ENCODE results near the gene ERN2. TPM values are rescaled to one million over a fixed set of nuclear protein-coding genes. Genes with fewer than 3 reads are reported as not detected.
"Not testable (repeated sequence)": the region's sequence is repeated elsewhere in the genome, so short reads cannot be mapped to it uniquely, and the experiment has no call there.

The ERN2 gene
- total RNA-seq, 1 donor: not detected

- no peak for TF ChIP-seq CTCF (IDR thresholded peaks at IDR 0.05; ENCODE audit: extremely low read depth, low read depth, low read length)
- no peaks in the 10 kb centered on the region for H3K4me1 ChIP-seq (ENCODE audit: insufficient read depth, low read length)
- H3K9me3 ChIP-seq (ENCODE audit: low read depth, low read length): no peaks in the 10 kb centered on the region
- DNase-seq (ENCODE audit: insufficient read length, low spot score, missing footprints): no peak
- H3K4me2 ChIP-seq (ENCODE audit: insufficient read depth, low read length): no peak overlapping the region
- H3K36me3 ChIP-seq (ENCODE audit: insufficient read depth, low read length): no peaks in the 10 kb centered on the region
- H3K27ac ChIP-seq (ENCODE audit: low read depth, low read length): no peak overlapping the region
- no peaks in the 10 kb centered on the region for H3K79me2 ChIP-seq (ENCODE audit: insufficient read depth, low read length)
- H3K4me3 ChIP-seq (ENCODE audit: insufficient read depth, low read length): no peak overlapping the region
- no peak overlapping the region for H2AFZ ChIP-seq (ENCODE audit: low read length)
- no peaks in the 10 kb centered on the region for H4K20me1 ChIP-seq (ENCODE audit: insufficient read depth, low read length)
- peaks cover 3% of the 10 kb centered on the region for H3K27me3 ChIP-seq (ENCODE audit: insufficient read depth, low read length)
Measured at GRCh38 chr16:23745263-23745662, 32.2 kb upstream of the ERN2 start.

GRCh38 chr16:23742766-23743165 lies 29.7 kb upstream of the ERN2 start:
- no peaks in the 10 kb centered on the region for H3K9me3 ChIP-seq (ENCODE audit: low read depth, low read length)
- no peaks in the 10 kb centered on the region for H3K4me1 ChIP-seq (ENCODE audit: insufficient read depth, low read length)

GRCh38 chr16:23741675-23742303 lies 28.8 kb upstream of the ERN2 start:
- Histone ChIP-seq H2AFZ (ENCODE audit: low read length) (no peak overlapping the region), H4K20me1 (ENCODE audit: insufficient read depth, low read length) (no peaks in the 10 kb centered on the region), H3K36me3 (ENCODE audit: insufficient read depth, low read length) (no peaks in the 10 kb centered on the region), H3K79me2 (ENCODE audit: insufficient read depth, low read length) (no peaks in the 10 kb centered on the region), H3K4me1 (ENCODE audit: insufficient read depth, low read length) (no peaks in the 10 kb centered on the region), H3K27ac (ENCODE audit: low read depth, low read length) (no peak overlapping the region), H3K27me3 (ENCODE audit: insufficient read depth, low read length) (peaks cover 3% of the 10 kb centered on the region), H3K4me2 (ENCODE audit: insufficient read depth, low read length) (no peak overlapping the region), H3K4me3 (ENCODE audit: insufficient read depth, low read length) (no peak overlapping the region), H3K9me3 (ENCODE audit: low read depth, low read length) (no peaks in the 10 kb centered on the region)
- TF ChIP-seq CTCF (IDR thresholded peaks at IDR 0.05; ENCODE audit: extremely low read depth, low read depth, low read length): no peak
- no peak for DNase-seq (ENCODE audit: insufficient read length, low spot score, missing footprints)

More at GRCh38 chr16:23742766-23743165, 29.7 kb upstream of the ERN2 start:
- no peaks in the 10 kb centered on the region for H3K36me3 ChIP-seq (ENCODE audit: insufficient read depth, low read length)
- no peak overlapping the region for H3K4me3 ChIP-seq (ENCODE audit: insufficient read depth, low read length)
- H3K27me3 ChIP-seq (ENCODE audit: insufficient read depth, low read length): peaks cover 3% of the 10 kb centered on the region
- H3K4me2 ChIP-seq (ENCODE audit: insufficient read depth, low read length): no peak overlapping the region
- TF ChIP-seq CTCF (IDR thresholded peaks at IDR 0.05; ENCODE audit: extremely low read depth, low read depth, low read length): no peak
- no peaks in the 10 kb centered on the region for H3K79me2 ChIP-seq (ENCODE audit: insufficient read depth, low read length)
- no peak overlapping the region for H3K27ac ChIP-seq (ENCODE audit: low read depth, low read length)
- no peak overlapping the region for H2AFZ ChIP-seq (ENCODE audit: low read length)
- no peaks in the 10 kb centered on the region for H4K20me1 ChIP-seq (ENCODE audit: insufficient read depth, low read length)
- no peak for DNase-seq (ENCODE audit: insufficient read length, low spot score, missing footprints)

- no peaks in the 10 kb centered on the region for H3K9me3 ChIP-seq (ENCODE audit: low read depth, low read length)
- no peaks in the 10 kb centered on the region for H3K79me2 ChIP-seq (ENCODE audit: insufficient read depth, low read length)
- DNase-seq (ENCODE audit: insufficient read length, low spot score, missing footprints): no peak
- no peaks in the 10 kb centered on the region for H4K20me1 ChIP-seq (ENCODE audit: insufficient read depth, low read length)
- no peak overlapping the region for H3K4me2 ChIP-seq (ENCODE audit: insufficient read depth, low read length)
- H3K4me1 ChIP-seq (ENCODE audit: insufficient read depth, low read length): no peaks in the 10 kb centered on the region
- no peak overlapping the region for H3K4me3 ChIP-seq (ENCODE audit: insufficient read depth, low read length)
- H3K27me3 ChIP-seq (ENCODE audit: insufficient read depth, low read length): peaks cover 3% of the 10 kb centered on the region
- TF ChIP-seq CTCF (IDR thresholded peaks at IDR 0.05; ENCODE audit: extremely low read depth, low read depth, low read length): no peak
- no peaks in the 10 kb centered on the region for H3K36me3 ChIP-seq (ENCODE audit: insufficient read depth, low read length)
- no peak overlapping the region for H2AFZ ChIP-seq (ENCODE audit: low read length)
- H3K27ac ChIP-seq (ENCODE audit: low read depth, low read length): no peak overlapping the region
Measured at GRCh38 chr16:23739516-23739915, 26.5 kb upstream of the ERN2 start.

- H3K4me1 ChIP-seq (ENCODE audit: insufficient read depth, low read length); H3K27me3 ChIP-seq (ENCODE audit: insufficient read depth, low read length); H2AFZ ChIP-seq (ENCODE audit: low read length); H3K36me3 ChIP-seq (ENCODE audit: insufficient read depth, low read length); H4K20me1 ChIP-seq (ENCODE audit: insufficient read depth, low read length); H3K4me3 ChIP-seq (ENCODE audit: insufficient read depth, low read length); DNase-seq (ENCODE audit: insufficient read length, low spot score, missing footprints); H3K4me2 ChIP-seq (ENCODE audit: insufficient read depth, low read length); H3K79me2 ChIP-seq (ENCODE audit: insufficient read depth, low read length); H3K9me3 ChIP-seq (ENCODE audit: low read depth, low read length); H3K27ac ChIP-seq (ENCODE audit: low read depth, low read length): not testable (repeated sequence)
Measured at GRCh38 chr16:23737423-23738028, 24.5 kb upstream of the ERN2 start.

Data from osteoblast (primary cell).